GM21528 (cell line): ENCODE results near the gene EDA.
"Not testable (repeated sequence)": the region's sequence is repeated elsewhere in the genome, so short reads cannot be mapped to it uniquely, and the experiment has no call there.

Experiments used
- ATAC-seq: cut with Tn5 transposase; IDR thresholded peaks from one replicate; pipeline ENCODE4 v1.9.1; 2021; ENCODE audit warnings: mild to moderate bottlenecking, moderate library complexity; ENCODE audit not compliant: unreplicated experiment, low FRiP score

Gene EDA

GRCh38 chrX:69932323-69932722 is 316.4 kb downstream of the EDA start:
- ATAC-seq = no peak

- no peak for ATAC-seq
These were observed 332.4 kb downstream of the EDA start for GRCh38 chrX:69948276-69948797.

GRCh38 chrX:69951753-69952152 is 335.8 kb downstream of the EDA start:
- ATAC-seq = no peak

- ATAC-seq = no peak
These were observed 343.8 kb downstream of the EDA start for GRCh38 chrX:69959712-69960111.

- no peak for ATAC-seq
These were observed 345.6 kb downstream of the EDA start for GRCh38 chrX:69961365-69962072.

- no peak for ATAC-seq
These were observed 353.0 kb downstream of the EDA start for GRCh38 chrX:69968950-69969349.

- ATAC-seq = no peak
These were observed 353.5 kb downstream of the EDA start for GRCh38 chrX:69969460-69969859.

- no peak for ATAC-seq
These were observed 371.8 kb downstream of the EDA start for GRCh38 chrX:69987691-69988090.

GRCh38 chrX:69988955-69989394 is 373.1 kb downstream of the EDA start:
- no peak for ATAC-seq

- ATAC-seq = no peak
These were observed 375.8 kb downstream of the EDA start for GRCh38 chrX:69991685-69992084.

- ATAC-seq = no peak
These were observed 377.6 kb downstream of the EDA start for GRCh38 chrX:69993494-69993893.

GRCh38 chrX:69995362-69996112 is 379.6 kb downstream of the EDA start:
- ATAC-seq = no peak

- ATAC-seq = no peak
These were observed 380.2 kb downstream of the EDA start for GRCh38 chrX:69996113-69996468.

- ATAC-seq = not testable (repeated sequence)
These were observed 382.4 kb downstream of the EDA start for GRCh38 chrX:69998299-69998698.

- ATAC-seq = no peak
These were observed 385.4 kb downstream of the EDA start for GRCh38 chrX:70001269-70001668.

GRCh38 chrX:70001708-70002341 is 385.9 kb downstream of the EDA start:
- no peak for ATAC-seq

- no peak for ATAC-seq
These were observed 392.0 kb downstream of the EDA start for GRCh38 chrX:70007946-70008345.

GRCh38 chrX:70009049-70009448 is 393.1 kb downstream of the EDA start:
- ATAC-seq = no peak

GRCh38 chrX:70009970-70010369 is 394.1 kb downstream of the EDA start:
- no peak for ATAC-seq

GRCh38 chrX:70012756-70013155 is 396.8 kb downstream of the EDA start:
- no peak for ATAC-seq
